Measurements from ENCODE around the gene RING1.

RING1 gene

DNA sequence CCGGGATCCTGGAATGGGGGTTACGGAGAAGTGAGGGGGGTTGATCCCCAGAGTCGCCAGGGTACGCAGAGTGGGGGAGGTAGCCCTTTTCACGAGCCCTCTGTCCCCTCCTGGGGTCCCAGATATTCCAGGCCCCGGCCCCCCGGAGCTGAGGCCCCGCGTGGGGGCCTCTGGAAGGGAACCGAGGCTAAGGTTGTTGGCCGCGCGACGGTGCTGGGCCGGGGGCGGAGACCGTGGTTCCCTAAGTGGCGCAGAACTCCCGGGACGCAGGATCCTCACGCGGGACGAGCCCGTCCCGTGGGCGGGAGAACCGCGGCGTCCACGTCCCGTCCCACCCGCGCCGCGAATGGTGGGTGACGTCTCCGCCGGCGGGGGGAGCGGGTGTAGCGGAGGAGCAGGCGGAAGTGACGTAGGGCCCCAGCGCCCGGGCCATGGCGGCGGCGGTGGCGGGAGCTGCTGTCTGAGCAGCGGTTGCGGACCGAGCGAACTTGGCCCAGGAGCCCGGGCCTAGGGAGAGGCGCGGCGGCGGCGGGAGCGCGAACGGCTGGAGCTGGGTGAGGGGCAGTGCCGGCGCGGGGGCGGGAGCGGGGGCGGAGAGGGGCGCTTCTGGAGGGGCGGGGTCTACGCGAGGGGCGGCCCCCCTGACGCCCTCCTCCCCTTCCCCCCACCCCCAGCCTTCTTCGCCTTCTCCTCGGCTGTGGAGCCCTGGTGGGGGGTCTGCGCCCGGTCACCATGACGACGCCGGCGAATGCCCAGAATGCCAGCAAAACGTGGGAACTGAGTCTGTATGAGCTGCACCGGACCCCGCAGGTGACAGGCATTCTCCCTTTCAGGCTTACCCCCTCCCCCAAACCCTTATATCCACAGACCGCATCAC lies at the start of gene RING1:
Gene RING1, plus strand, starts transcription at position 410 of the 877 bp plus-strand sequence. Its CDS starts 323 bp downstream, at position 733.
- DNase-seq = peak; percentile 73 to 81

DNA sequence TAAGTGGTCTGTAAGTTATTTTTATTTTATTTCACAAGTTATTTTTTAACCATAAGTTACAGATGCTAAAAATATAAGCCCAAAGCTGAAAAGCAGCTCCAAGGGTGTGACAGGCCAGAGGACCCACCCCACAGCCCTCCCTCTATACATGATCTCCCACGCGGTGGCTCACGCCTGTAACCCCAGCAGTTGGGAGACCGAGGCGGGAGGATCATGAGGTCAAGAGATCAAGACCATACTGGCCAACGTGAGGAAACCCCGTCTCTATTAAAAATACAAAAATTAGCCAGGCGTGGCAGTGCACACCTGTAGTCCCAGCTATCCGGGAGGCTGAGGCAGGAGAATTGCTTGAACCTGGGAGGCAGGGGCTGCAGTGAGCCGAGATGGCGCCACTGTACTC lies 48.2 kb upstream of the RING1 start:
- DNase-seq = no peak

DNA sequence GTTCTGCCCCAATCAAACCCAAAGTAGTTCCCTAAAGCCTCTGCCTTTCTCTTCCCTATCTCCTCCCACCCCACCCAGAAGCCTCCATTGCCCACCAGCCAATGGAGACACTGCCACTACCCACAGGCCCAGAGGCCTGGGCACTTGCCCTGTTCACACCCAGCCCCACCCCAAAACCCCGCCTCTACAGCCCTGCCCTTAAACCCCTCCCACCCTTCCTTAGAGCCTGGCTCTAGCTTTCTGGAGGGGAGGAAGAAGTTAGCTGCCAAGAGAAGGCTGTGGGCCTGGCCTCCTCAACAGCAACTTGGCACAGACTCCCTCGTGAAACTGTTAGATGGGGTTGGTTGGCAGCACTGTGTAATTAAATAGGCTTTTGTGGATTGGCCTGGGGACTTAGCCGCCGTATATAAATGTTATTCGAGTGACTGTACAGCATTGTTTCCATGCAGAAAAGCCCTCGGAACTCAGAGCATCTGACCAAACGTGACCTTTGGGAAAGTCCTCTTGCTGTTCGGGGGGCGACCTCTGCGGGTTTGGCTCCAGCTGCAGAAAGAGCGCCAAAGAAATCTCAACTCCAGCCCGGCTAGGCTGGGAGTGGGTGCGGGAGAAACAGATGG lies 47.5 kb upstream of the RING1 start:
- peak; percentile 96 to 97 for DNase-seq

DNA sequence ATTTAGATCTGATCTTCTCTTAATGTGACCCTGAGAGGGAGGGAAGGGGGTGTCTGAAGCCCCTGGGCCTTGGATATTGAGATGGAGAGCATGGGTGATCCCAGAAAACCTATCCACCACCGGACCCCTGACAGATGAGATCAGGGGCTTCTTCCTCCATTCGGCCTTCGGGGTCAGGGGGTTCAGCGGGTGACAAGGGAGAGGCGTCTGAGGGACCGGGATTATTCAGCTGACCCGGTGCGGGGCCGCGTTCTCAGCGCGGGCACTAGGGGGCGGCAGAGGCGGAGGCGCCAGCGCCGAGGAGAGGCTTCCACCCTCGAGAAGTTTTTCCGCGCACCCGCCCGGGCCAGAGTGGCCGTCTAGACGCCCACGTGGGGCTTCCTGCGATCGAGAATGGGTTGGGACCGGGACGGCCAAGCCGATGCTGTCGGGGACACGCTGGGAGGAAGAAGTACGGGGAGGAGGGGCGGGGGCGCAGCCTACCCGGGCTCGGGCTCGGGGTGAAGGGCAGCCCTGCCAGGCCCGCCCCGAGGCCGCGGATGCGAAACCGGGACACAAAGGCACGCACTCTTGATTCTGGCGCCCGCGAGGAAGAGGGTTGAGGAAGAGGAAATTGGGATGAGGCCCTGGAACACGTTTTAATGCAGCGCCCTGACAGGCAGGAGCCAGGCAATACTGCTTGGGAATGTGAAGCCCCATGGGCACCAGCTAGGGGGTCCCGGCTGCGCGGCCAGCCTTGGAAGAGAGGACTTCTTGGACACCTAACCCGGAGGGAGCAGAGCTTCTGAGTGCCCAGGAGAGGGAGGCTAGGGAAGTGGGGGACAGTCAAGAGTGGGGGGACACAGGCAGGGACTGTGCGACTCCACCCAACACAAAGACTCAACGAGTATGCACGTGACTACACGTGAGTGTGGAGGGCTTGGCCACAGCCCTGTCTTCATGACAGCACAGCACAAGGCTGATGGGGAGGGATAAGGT lies 46.7 kb upstream of the RING1 start:
- peak; percentile 45 to 74 for DNase-seq

DNA sequence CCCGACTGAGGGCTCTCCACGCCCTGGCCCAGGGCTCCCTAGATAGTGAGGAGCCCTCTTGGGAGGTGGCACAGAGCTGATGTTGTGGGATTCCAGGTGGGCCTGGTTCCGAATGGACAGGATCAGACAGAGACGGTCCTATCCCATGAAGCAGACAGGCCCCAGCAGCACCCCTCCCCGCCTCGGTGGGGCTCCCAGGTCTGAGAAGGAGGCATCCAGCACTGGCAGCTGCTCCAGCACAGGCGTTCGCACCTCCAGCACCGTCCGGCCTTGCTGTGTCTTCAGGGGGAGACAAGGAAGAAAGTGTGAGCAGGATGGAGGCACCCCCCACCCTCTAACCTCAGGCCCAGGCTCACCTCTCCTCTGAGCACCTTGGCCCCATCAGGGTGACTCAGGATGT lies 44.8 kb upstream of the RING1 start:
- no peak for DNase-seq

DNA sequence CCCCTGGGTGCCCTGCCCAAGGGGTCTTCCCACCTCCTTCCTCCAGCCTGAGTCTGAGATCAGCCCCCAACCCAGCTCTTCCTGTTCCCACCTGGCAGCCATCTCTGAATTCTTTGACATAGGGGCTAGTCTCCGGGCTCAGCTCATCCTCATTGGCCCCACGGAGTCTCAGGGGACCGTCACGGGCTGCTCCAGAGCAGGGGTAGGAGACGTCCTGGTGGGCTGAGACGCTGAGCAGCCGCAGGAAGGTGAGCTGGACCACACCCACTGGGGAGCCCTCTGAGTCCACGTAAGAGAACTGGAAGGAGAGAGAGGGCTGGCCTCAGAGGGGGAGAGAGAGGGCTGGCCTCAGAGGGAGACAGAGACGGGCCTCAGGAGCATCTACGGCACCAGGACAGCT lies 44.1 kb upstream of the RING1 start:
- no peak for DNase-seq

DNA sequence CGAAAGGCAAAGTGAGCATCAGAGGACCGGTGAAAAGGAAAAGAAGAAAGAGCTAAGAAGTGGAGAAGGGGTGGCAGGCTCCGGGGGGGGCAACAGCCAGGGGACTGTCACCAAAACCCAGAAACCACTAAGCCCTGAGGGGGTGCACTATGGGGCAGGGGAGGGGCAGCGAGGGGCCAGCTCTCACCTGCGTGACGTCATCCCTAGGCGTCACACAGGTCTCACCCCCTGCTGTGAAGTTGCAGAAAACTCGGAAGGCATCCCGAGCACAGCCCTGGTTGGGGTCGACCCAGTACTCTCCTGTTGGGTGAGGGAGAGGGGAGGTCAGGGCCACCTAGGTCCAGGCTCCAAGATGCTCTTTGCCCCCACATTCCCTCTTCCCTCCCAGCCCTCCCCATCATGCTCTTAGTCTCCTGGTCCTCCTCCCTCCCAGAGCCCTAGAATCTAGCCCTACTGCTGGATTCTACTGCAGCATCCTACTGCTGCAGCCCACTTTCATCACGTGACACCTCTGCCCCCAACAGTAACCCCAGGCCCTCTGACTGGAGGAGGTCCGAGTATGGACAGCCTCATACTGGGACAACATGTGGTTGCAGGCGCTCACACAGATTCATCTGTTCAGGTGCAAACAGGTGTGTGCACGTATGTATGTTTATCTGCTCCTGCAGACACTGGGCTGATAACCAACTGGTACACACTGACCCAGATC lies 43.5 kb upstream of the RING1 start:
- DNase-seq = no peak

DNA sequence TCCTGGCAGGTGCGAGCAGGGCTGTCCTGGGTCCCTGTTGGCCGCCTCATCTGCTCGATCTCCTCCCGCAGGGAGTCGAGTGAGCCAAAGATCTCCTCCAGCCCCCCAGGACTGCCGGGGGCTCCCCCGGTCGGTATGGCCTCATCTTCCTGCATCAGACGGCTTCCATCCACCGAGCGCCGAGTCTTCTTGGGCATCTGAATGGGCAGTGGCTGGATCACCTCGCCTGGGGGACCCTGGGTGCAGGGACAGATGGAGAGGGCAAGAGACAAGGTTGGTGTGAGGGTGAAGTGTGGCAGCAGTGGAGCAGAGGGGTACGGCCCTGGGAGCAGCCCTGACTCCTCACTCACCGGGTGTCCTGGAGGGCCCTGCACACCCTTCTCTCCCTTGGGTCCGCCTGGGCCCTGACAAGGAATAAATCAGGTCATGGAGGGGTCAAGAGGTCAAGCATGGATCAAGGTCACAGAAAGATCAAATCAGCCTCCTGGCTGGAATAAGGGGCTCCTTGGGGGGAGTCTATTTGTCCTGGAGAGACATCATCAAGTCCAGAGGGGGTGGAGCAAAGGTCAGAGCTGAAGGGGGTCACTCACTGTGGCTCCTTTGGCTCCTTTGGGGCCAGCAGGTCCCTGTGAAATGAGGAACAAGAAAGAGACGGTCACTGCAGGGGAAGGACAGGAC lies 42.6 kb upstream of the RING1 start:
- no peak for DNase-seq

DNA sequence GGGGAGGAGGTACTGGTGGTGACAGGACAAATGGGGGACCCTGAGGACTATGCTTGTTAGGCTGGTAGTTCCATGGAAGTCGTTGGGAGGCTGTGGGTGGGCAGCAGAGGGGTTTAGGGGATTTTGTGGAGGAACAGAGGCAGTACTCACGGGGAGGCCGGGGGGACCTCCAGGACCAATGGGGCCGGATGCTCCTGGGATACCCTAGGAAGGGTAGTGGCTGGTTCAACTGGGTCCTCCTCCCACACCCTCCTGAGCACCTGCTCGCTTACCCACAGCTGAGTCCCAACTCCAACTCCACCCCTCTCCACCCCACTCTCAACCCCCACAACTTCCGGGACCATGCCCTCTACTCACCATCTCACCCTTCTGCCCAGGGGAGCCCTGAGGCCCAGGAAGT lies 41.9 kb upstream of the RING1 start:
- no peak for DNase-seq

DNA sequence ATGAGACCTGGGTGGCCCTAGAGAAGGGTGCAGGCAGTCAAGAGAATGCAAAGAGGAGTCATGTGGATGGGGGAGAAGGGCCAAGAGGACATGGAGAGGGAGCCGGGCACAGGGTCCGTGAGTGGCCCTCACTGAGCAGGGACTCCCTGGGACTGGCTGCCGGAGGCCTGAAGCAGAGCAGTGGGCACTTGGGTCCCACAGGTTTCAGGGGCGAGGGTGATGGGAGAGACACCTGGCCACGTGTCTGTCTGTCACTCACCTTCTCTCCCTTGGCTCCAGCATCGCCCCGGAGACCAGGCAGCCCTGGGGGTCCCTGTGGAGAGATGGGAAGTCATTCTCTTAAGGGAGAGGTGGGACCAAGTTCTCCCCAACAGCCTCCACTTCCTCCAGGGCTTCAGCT lies 41.5 kb upstream of the RING1 start:
- no peak for DNase-seq

DNA sequence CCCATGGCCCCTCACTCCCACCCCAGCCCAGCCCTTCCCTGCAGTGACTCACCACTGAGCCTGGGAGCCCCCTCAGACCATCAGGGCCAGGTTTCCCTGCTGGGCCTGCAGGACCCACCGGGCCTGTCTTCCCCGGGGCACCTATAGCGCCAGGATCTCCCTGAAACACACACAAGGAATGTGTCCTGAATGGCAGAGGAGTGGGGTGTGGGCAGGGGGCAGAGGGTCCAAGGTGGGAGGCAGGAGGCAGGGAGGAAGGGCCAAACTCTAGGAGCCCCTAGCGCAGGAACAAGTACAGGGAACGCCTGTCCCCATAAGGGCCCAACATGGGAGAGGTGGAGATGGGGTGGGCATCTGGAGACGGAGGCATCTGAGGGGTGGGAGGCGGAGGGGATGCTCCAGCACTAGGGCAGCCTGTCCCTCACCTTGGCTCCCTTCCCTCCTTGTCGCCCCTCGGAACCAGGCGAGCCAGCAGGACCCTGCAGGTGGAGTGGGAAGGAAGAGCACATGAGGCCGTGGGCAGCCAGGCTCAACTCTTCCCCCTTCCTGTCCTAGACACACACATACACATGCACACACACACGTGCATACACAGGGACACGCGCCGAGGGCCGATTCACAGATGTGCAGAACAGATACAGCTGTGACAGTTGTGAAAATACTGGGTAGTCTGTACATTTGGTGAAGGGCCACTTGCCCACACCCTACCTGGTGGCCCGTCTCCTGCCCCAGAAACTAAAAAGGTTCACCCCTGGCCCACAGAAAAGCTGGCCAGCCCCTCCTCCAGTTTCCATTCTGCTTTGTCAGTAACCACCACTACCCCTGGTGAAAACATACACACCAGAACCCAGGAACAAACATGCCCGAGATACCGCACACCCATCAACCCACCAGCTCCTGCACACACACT lies 40.7 kb upstream of the RING1 start:
- DNase-seq = no peak

DNA sequence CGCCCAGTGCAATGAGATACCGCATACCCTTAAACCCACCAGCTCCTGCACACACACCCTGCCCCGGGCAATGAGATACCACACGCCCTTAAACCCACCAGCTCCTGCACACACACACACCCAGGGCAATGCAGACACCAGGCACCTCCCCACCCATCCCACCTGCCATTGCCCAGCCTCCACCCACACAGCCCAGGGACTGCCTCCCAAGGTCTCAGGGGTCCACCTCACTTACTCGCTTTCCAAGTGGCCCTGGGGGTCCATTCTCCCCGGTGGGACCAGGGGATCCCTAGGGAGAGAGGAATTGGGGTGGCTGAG lies 40.1 kb upstream of the RING1 start:
- no peak for DNase-seq

DNA sequence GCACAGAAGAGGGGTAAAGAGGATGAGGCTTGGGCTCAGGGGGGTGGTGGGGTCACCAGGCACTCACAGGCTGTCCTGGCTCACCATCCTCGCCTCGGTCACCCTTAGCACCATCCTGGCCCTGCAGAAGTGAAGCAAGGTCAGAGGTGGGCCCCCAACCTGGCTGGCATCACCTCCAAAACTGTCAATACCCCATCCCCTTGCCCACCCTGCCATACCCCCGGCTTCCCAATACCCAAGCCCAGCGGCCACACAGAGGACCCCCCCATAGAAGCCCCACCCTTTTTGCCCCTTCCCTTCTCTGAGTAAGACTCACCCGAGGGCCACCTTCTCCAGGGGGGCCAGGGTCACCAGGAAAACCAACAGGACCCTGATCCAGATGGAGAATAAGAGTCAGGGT lies 39.7 kb upstream of the RING1 start:
- no peak for DNase-seq

DNA sequence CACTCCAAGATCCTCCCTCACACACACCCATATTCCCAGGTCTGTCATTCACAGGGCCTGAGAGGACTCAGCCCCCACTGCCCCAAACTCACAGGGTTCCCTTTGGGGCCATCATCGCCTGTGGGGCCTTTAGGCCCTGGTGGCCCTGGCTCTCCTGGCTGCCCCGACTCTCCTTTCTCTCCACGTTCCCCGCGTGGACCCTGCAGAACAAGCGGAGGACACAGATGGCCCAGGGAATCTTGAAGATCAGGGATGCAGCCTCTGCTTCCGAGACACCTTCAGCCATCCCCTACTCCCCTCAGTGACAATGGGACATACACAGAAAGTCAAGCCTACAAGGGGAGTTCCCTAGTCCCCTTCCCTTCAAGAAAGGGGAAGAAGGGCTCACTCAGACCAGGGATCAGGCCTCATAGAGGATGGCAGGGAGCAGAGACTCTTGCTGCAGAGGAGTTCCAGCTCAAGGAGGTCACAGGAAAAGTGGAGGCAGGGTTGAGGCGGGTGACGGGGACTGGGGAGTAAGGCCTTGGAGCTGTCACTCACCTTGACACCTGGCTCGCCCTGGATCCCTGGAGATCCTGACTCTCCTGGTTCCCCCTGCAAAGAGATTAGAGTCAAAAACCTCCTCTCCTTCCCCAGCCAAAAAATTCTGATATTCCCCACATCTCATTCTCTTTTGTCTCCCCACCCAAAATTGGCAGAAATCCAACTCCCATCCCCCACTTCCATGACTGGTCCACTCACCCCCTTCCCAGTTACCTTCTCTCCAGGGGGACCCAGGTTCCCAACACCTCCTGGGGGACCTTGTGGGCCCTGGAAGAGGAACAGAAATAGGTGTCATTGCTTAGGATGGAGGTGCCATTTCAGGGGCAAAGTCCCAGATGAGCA lies 38.8 kb upstream of the RING1 start:
- no peak for DNase-seq

DNA sequence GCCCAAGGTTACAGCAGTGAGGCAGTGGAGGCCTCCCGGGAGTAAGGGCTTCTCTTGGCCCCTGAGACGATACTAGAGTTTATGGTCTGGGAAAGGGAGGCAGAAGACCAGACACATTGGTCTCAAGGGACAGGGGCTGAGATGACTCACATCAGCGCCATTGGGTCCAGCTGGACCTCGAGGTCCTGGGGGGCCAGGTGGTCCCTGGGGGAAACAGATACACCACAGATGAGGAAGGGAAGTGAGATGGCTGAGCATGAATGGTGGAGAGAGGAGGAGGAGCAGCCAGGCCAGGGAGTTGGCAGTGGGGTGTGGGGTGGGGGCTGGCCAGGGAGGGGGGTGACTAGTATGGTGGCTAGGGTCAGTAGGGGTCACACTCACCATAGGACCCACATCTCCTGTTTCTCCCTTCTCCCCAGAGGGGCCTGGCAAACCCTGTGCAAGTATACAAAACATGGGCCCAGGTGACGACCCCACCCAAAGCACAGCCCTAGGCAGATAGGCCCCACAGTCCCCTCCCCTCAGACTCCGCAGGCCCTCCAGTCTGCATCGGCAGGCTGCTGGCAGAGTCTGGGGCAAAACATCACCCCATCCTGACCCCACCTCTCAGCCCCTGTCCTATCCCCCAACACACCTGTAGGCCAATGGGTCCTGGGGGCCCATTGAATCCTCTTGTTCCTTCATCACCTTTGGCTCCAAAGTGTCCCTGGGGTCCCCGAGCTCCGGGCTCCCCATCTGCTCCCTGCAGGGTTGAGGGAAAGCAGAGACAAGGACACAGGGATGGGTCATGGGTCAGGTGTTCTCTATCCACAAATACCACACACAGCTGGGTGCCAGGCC lies 37.9 kb upstream of the RING1 start:
- DNase-seq = no peak

DNA sequence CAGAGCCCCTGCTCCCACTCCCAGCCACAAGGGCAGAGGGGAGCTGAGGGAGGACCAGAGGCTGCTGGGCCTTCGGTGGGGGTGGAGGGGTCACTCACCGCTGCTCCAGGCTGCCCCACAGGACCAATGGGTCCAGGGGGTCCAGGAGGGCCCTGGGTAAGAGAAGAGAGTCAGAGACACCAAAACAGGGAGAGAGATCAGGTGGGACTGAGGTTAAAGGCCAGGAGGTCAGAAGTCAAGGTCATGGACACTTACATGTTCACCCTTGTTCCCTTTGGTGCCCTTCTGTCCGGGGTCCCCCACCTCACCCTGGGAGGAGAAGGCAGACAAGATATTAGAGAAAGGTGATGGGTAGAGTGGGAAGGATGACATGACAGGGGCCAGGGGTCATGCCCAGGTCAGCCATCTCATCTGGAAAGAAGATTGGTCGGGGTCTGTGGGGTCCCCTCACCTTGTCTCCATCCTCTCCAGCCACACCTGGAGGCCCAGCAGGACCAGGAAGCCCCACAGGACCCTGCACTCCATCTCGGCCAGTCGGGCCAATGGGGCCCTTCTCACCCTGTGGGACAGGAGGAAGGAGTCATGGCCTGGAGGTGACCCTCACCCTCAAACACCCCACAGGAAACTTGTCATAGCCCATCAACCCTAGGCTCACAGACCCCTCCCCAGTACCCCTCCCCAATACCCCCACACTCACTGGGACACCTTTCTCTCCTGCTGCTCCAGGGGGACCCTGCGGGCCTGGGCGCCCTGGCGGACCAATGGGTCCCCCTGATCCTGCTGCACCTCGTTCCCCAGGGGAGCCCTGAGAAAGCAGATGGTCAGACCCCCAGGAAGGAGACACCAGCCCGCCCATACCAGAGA lies 37.1 kb upstream of the RING1 start:
- DNase-seq = no peak

DNA sequence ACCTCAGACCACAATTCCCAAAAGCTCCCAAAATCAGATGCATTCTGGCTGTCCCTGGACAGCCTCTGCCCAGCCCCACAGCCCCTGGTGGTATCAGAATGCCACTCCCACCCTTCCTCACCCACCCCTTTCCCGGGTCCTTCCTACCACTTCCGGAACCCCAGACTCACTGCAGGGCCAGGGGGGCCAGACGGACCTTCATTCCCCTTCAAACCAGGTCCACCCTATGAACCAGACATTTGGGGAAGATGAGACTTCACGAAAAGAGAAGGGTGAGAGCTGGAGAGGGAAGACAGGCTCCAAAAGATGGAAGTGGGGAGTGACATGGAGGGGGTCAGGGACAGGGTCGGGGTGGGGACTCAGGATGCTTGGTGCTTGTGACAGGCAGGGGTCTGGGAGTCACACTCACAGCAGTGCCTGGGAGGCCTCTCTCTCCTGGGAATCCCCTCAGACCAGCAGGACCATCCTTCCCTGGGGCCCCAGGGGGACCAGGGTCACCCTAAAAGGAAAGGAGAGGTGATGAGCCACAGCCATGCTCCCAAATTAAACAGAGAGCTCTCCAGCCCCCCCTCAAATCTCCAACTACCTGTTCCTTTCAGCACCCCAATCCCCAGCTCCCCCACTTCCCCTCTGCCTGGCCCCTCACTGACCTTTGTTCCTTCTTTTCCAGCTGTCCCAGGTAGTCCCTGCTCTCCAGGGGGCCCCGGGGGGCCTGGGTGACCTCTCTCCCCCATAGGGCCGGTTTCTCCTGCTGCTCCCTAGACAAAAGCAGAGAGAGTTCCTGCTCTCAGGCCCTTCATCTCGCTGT lies 36.2 kb upstream of the RING1 start:
- DNase-seq = no peak
